Non-pigmented ciliary epithelial cell (primary cell): ENCODE measurements around the gene FBF1.

Experiments
- DNase-seq: peaks from one replicate; pipeline ENCODE4 v3.0.0-alpha.2; 2010; ENCODE audit warnings: low read depth

Gene FBF1

GRCh38 chr17:75914643-75915267, 26.1 kb downstream of the FBF1 start:
- no peak for DNase-seq

- no peak for DNase-seq
These were observed 27.2 kb downstream of the FBF1 start for GRCh38 chr17:75913537-75914210.

- DNase-seq: no peak
These were observed 30.1 kb downstream of the FBF1 start for GRCh38 chr17:75910699-75911098.

- no peak for DNase-seq
These were observed 31.0 kb downstream of the FBF1 start for GRCh38 chr17:75909812-75910274.

- DNase-seq: no peak
These were observed 31.6 kb downstream of the FBF1 start for GRCh38 chr17:75909051-75909811.

GRCh38 chr17:75908201-75908600, 32.6 kb downstream of the FBF1 start:
- no peak for DNase-seq

GRCh38 chr17:75906143-75906884, 34.5 kb downstream of the FBF1 start:
- DNase-seq: no peak

GRCh38 chr17:75904749-75905521, 35.9 kb downstream of the FBF1 start, which contains the start of gene MRPL38:
TSS of gene MRPL38 (minus strand) at chr17:75904884. CDS start at chr17:75904875, 9 bp downstream.
- DNase-seq: peak; percentile 47

GRCh38 chr17:75902406-75902805, 38.4 kb downstream of the FBF1 start:
- DNase-seq: no peak

GRCh38 chr17:75901727-75902126, 39.1 kb downstream of the FBF1 start:
- no peak for DNase-seq

GRCh38 chr17:75900691-75901533, 39.9 kb downstream of the FBF1 start:
- DNase-seq: no peak

- DNase-seq: no peak
These were observed 40.9 kb downstream of the FBF1 start for GRCh38 chr17:75899767-75900468.

- no peak for DNase-seq
These were observed 41.5 kb downstream of the FBF1 start for GRCh38 chr17:75899353-75899752.

- DNase-seq: no peak
These were observed 42.1 kb downstream of the FBF1 start for GRCh38 chr17:75898791-75899190.

GRCh38 chr17:75898065-75898464, 42.8 kb downstream of the FBF1 start:
- no peak for DNase-seq

- DNase-seq: no peak
These were observed 43.5 kb downstream of the FBF1 start for GRCh38 chr17:75897160-75898019.

GRCh38 chr17:75896415-75897159, 44.3 kb downstream of the FBF1 start, which contains the start of gene TRIM65:
TSS of gene TRIM65 (minus strand) at chr17:75896951. CDS start at chr17:75896937, 14 bp downstream.
- DNase-seq: no peak
